NCI-H1930 (cell line): ENCODE measurements around the gene PRKG1.
"Not testable (repeated sequence)": the region's sequence is repeated elsewhere in the genome, so short reads cannot be mapped to it uniquely, and the experiment has no call there.

Source experiments
- DNase-seq, 2 experiments: peaks; one replicate each; lab custom pipeline; 2025; lab: John Stamatoyannopoulos, UW

PRKG1 gene

GRCh38 chr10:51510231-51510630, 435.9 kb downstream of the PRKG1 start:
- DNase-seq = no peak

DNA sequence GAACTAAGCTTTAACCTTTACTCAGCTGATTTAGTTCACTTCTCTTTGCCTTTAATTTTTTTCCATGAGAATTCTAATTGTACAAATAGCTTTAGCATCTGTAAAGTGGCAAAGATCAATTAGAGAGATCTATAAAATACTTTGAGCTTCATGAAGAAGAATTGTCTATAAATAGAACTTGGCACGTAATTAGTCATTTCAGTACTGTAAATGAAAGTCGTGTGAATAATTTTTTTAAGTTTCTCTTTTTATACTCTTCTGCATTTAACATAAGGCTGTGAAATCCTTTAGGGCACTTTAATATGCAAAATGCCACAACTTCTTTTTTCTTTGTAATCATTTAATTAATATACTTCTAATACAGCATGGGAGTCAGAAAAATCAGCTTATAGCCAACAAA, 447.3 kb downstream of the PRKG1 start:
- DNase-seq = no peak

DNA sequence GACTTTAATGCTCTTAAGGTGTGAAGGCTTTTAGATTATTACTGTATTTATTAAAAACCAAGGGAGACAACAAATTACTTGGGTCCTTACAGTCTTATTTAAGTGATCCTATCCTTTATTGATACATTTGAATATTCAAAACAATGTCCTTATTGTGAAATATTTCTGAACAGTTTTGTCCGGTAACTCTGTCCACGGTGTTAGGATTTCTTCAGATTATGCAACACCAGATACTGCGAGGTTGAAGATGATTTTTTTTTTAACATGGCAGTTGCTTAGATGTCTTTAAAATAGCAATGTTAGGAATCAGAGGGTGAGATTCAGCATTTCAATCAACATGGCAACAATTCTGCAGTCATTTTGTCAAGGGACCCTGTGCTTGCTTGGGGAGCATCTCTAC, 448.6 kb downstream of the PRKG1 start:
- no peak for DNase-seq

- no peak for DNase-seq
Observed at GRCh38 chr10:51523440-51523839, 449.2 kb downstream of the PRKG1 start.

- no peak for DNase-seq
Observed at GRCh38 chr10:51524041-51524440, 449.8 kb downstream of the PRKG1 start.

- DNase-seq = no peak
Observed at GRCh38 chr10:51527522-51528219, 453.4 kb downstream of the PRKG1 start.

- no peak for DNase-seq
Observed at GRCh38 chr10:51528527-51528926, 454.2 kb downstream of the PRKG1 start.

DNA sequence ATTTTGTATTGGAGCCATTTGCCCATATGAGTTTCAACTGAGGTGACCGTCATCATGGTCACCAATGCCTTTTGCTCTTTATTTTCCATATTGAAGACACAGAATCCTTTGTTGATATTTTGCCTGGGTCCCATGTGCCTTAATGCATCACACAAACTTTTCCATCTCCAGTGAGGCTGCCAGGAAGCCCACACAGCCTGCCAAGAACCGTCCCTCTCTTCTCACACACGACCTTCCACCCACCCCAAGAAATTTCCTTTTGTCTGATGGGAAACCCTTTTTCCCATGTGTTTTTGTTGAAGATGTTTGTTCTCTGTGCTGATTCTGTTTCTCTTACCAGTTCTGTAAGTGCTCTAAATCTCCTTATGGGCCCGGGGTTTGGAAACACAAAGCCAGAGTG, 456.3 kb downstream of the PRKG1 start:
- DNase-seq = no peak

DNA sequence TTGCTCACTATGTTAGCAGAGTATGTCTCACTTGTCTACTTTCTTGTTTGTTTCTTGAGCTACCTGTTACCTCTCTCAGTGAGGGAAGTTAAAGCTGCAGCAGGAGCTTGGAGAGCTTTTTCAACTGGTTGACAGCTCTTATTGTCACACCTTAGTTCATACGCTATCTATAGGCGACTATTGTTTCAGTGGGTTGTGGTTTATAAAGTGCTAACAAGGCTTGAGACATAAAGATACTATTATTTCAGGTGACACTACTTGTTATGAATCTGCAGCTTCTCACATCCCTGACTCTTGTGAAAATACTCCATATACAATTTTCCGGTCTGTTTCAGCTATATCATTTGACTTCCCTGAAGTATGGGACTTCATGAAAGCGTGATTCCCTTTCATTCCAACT, 457.8 kb downstream of the PRKG1 start:
- DNase-seq = no peak

DNA sequence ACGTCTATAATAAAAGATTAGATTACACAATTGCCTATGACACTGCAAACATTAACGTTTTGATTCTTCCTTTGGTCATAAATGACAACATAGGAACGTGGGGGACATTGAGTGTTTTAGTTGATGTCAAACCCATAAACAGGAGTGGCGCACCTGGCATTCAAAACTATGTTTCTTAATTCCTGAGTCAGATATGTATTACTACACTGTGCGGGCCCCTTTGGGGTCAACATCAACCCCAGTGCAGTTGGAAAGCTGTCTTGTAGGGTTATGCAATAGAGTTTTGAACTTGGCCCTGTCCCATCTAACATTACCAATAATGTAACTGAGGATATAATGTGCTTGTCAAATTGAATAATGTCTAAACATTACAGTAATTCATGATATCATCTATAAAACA, 468.6 kb downstream of the PRKG1 start:
- DNase-seq = no peak

DNA sequence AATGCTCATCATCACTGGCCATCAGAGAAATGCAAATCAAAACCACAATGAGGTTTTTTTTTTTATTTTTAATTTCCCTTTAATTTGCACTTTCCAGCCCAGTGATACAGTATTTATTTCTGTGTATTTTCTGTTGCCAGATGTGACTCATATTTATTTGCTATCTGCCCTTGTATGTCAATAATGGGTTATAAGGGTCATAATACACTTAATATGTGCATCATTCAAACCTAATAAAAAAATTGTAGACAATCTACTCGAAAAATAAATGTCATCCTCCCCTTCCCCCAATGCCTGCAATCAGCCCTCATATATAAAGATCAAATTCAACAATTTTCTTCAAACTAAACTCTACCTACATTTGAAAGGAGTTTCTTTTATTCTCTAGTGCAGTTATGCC, 470.6 kb downstream of the PRKG1 start:
- DNase-seq = no peak

DNA sequence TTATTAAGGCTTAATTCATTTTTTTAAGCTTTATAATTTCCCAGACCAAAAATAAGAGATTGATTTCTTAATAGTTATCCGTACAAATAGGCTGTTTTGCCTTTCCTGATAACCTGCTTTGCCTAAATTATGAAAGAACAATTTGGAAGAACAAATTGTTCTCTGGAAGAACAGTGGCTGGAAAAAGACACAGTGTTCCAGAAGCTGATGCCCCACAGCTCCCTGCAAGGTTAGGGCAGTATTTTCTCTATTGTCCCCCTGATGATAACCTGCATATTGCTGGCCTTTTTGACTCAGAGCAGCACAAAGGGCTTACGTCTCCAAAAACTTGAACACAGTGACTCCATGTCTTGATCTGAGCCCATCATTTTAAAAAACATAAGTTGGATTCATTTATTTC, 473.7 kb downstream of the PRKG1 start:
- DNase-seq = no peak

- DNase-seq = no peak
Observed at GRCh38 chr10:51552879-51553278, 478.6 kb downstream of the PRKG1 start.

- DNase-seq = peak; percentile 0 to 12
Observed at GRCh38 chr10:51564896-51565510, 490.7 kb downstream of the PRKG1 start.

DNA sequence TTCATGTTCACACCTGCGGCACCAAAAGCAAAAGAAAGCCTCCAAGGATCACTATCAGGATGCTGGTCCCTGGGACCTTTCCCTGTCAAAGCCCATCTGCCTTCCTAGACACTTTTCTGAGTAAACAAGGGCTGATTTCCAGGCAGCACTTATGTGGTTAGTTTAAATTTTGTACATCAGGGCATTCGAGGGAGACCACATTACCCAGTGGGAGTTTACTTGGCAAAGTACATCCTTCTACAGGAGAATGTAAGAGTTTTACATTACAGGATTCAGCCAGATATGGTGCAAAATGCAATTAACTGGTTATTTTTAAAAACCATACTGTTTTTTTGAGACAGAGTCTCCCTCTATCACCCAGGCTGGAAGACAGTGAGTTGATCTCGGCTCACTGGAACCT, 493.0 kb downstream of the PRKG1 start:
- DNase-seq = no peak

DNA sequence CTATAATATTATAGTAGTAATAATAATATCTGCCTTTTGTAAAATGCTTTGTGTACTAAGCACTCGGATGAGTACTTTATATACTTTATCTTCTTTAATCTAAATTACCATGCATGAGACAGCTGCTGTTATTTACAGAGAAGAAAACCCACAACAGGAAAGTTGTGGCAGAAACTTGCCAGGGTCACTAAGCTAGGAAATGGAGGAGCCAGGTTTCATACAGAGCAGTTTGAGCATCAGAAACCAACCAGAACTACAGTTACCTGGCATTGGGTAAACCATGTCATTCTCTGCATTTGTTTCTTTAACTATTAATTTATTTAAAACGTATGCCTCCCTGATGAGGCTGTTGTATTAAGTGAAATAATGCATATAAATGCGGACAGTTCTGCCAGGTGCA, 495.2 kb downstream of the PRKG1 start:
- DNase-seq = no peak

DNA sequence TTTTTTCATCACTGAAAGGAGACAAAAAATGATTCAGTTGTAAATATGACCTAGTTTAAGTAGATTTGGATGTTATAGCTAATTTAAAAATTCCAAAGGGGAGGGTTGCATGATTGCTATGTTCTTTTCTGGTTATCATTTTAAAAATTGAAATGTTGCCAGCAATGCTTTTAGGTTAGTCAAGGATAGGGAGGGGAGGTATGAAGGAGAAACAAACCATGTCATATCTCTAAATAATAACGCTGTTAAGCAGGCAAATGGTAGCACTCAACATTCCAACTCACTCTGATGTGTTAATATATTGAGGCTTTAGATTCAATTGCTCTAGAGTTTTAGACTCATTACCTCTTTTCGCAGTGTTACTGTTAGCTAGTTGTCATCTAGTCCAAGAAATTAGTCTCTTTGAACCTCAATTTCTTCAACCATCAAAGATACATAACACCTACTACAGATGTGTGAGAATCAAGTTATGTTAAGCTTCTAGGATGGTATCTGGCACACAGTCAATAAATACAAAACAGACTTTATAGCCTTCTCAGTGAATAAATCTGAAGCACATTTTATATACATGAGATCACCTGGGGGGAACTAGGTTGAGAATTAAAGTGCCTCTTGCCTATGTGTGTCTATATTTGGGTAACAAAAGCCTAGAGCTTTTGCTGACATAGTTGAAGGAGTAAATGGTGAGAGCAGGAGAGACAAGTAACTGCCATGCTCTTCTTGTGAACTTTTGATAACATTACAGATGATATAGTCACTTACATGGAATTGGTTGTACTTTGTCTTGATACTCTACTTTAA, 500.2 kb downstream of the PRKG1 start:
- DNase-seq = no peak

GRCh38 chr10:51581196-51581595, 506.9 kb downstream of the PRKG1 start:
- DNase-seq = not testable (repeated sequence)

GRCh38 chr10:51583976-51584375, 509.7 kb downstream of the PRKG1 start:
- no peak for DNase-seq

DNA sequence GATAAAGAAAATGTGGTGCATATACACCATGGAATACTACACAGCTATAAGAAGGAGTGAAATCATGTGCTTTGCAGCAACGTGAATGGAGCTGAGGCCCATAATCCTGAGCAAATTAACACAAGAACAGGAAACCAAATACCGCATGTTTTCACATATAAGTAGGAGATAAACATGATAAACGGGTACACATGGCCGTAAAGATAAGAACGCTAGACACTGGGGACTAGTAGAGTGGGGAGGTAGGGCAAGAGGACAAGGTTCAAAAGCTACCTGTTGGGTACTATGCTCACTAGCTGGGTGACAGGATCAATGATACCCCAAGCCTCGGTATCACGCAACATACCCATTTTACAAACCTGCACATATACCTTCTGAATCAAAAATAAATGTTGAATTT, 511.5 kb downstream of the PRKG1 start:
- DNase-seq = no peak

DNA sequence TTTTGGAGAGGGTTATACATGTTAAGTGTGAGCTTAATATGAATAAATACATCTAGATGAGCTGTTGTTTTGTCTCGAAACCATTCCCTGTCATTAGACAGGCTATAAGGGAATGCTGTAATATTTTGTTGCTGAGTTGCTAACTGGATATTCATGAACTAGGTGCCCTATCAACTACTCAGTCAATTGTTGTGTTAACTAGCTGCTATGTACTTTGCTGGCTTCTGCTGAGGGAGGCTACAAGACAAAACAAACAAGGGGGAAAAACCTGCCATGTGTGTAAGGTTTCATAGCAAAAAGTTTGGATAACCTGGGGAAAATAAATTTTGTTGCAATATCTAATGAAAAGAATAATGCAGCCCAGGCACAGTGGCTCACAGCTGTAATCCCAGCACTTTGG, 514.7 kb downstream of the PRKG1 start:
- no peak for DNase-seq

DNA sequence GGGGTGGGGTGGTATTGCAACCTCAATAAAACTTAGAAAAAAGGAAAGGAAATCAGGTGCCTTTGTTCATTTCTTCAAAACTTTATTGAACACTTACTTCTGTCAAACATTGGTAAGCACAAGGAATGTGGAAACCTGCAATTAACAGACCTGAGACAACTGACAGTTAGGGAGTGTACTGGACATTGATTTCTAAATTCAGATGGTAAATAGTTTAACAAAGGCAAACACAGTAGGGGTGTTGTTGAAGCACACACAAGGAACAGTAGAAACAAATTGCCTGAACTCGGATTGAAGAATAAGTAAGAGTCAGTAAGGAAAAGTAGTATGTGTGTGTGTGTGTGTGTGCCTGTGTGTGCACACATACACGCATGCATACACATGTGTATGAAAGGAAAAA, 516.5 kb downstream of the PRKG1 start:
- DNase-seq = no peak

- peak; percentile 0 to 24 for DNase-seq
Observed at GRCh38 chr10:51596695-51597094, 522.4 kb downstream of the PRKG1 start.
